ENCODE measurements around the gene CFAP91. TPM values are rescaled to one million over a fixed set of nuclear protein-coding genes. Genes with fewer than 3 reads are reported as not detected.

CFAP91 gene
- total RNA-seq, 4 donors from 2014 or later, result 9.1 to 58.4 (median 28.5) TPM

GRCh38 chr3:119697394-119697793 lies 5.4 kb upstream of the CFAP91 start:
- no peaks in the 10 kb centered on the region for H3K9me3 ChIP-seq
- H3K27ac ChIP-seq, result no peak overlapping the region
- no peak overlapping the region for H3K4me3 ChIP-seq
- no peaks in the 10 kb centered on the region for H3K4me1 ChIP-seq
- no peak for TF ChIP-seq POLR2A (IDR thresholded peaks at IDR 0.05)
- TF ChIP-seq, protein P1, sequence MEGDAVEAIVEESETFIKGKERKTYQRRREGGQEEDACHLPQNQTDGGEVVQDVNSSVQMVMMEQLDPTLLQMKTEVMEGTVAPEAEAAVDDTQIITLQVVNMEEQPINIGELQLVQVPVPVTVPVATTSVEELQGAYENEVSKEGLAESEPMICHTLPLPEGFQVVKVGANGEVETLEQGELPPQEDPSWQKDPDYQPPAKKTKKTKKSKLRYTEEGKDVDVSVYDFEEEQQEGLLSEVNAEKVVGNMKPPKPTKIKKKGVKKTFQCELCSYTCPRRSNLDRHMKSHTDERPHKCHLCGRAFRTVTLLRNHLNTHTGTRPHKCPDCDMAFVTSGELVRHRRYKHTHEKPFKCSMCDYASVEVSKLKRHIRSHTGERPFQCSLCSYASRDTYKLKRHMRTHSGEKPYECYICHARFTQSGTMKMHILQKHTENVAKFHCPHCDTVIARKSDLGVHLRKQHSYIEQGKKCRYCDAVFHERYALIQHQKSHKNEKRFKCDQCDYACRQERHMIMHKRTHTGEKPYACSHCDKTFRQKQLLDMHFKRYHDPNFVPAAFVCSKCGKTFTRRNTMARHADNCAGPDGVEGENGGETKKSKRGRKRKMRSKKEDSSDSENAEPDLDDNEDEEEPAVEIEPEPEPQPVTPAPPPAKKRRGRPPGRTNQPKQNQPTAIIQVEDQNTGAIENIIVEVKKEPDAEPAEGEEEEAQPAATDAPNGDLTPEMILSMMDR (IDR thresholded peaks at IDR 0.05), result no peak
- no peaks in the 10 kb centered on the region for H3K36me3 ChIP-seq
- H3K27me3 ChIP-seq, result no peaks in the 10 kb centered on the region
- DNase-seq, result no peak
- intact Hi-C loops (cut with DNase I; ENCODE audit: low total_unique reads), result no loop called here

GRCh38 chr3:119700269-119700919 lies 2.4 kb upstream of the CFAP91 start:
- TF ChIP-seq, protein P1 (IDR thresholded peaks at IDR 0.05), result no peak
- TF ChIP-seq POLR2A (IDR thresholded peaks at IDR 0.05), result no peak

GRCh38 chr3:119700920-119701734 lies 1.7 kb upstream of the CFAP91 start:
- TF ChIP-seq POLR2A (IDR thresholded peaks at IDR 0.05), result no peak
- TF ChIP-seq, protein P1 (IDR thresholded peaks at IDR 0.05), result no peak
- H3K36me3 ChIP-seq, result no peaks in the 10 kb centered on the region
- DNase-seq, result no peak
- intact Hi-C loops (cut with DNase I; ENCODE audit: low total_unique reads), result no loop called here
- H3K4me3 ChIP-seq, result no peak overlapping the region
- no peaks in the 10 kb centered on the region for H3K27me3 ChIP-seq
- H3K27ac ChIP-seq, result no peak overlapping the region
- no peaks in the 10 kb centered on the region for H3K9me3 ChIP-seq
- H3K4me1 ChIP-seq, result no peaks in the 10 kb centered on the region

More at GRCh38 chr3:119700269-119700919, 2.4 kb upstream of the CFAP91 start:
- no peaks in the 10 kb centered on the region for H3K9me3 ChIP-seq
- no peaks in the 10 kb centered on the region for H3K4me1 ChIP-seq
- no peak overlapping the region for H3K4me3 ChIP-seq
- intact Hi-C loops (cut with DNase I; ENCODE audit: low total_unique reads), result no loop called here
- H3K36me3 ChIP-seq, result no peaks in the 10 kb centered on the region
- no peak for DNase-seq
- no peaks in the 10 kb centered on the region for H3K27me3 ChIP-seq
- no peak overlapping the region for H3K27ac ChIP-seq

- intact Hi-C loops (cut with DNase I; ENCODE audit: low total_unique reads), result no loop called here
- H3K27me3 ChIP-seq, result no peaks in the 10 kb centered on the region
- DNase-seq, result no peak
- no peaks in the 10 kb centered on the region for H3K9me3 ChIP-seq
- H3K36me3 ChIP-seq, result no peaks in the 10 kb centered on the region
- H3K27ac ChIP-seq, result peak overlapping the region; percentile 75 to 84
- TF ChIP-seq, protein P1 (IDR thresholded peaks at IDR 0.05), result no peak
- H3K4me3 ChIP-seq, result peak overlapping the region; percentile 51 to 77
- no peaks in the 10 kb centered on the region for H3K4me1 ChIP-seq
These were observed 1.2 kb downstream of the CFAP91 start for GRCh38 chr3:119703820-119704531.

- no peaks in the 10 kb centered on the region for H3K36me3 ChIP-seq
- no peaks in the 10 kb centered on the region for H3K27me3 ChIP-seq
- H3K4me3 ChIP-seq, result no peak overlapping the region
- intact Hi-C loops (cut with DNase I; ENCODE audit: low total_unique reads), result no loop called here
- TF ChIP-seq, protein P1 (IDR thresholded peaks at IDR 0.05), result no peak
- TF ChIP-seq POLR2A (IDR thresholded peaks at IDR 0.05), result no peak
- no peaks in the 10 kb centered on the region for H3K9me3 ChIP-seq
- H3K4me1 ChIP-seq, result no peaks in the 10 kb centered on the region
- no peak overlapping the region for H3K27ac ChIP-seq
- no peak for DNase-seq
These were observed 12.3 kb downstream of the CFAP91 start for GRCh38 chr3:119715105-119715504.
